K562 (cell line): ENCODE results near the gene TMCC1. TPM values are rescaled to one million over a fixed set of nuclear protein-coding genes. Genes with fewer than 3 reads are reported as not detected.
A peak's percentile ranks its signal among the peaks of the same experiment; 100 is the strongest.

Experiments
- E2F6 ChIP-seq, 2 experiments: IDR thresholded peaks; 2 replicates each; pipeline ENCODE4 v1.6.1; 2011; ENCODE audit warnings: borderline replicate concordance in 1 of 2, control low read depth in 1 of 2, low read depth in 1 of 2, low read length in 1 of 2, mild to moderate bottlenecking in 1 of 2, mixed read lengths in 1 of 2, moderate library complexity in 1 of 2; ENCODE audit not compliant: insufficient read depth in 1 of 2, insufficient read length in 1 of 2, poor library complexity in 1 of 2, severe bottlenecking in 1 of 2; ENCODE audit errors: extremely low read depth in 1 of 2
- FOXK2 ChIP-seq, 2 experiments: fragments of 450-650 bp; IDR thresholded peaks in 1 of 2; conservative IDR thresholded peaks in 1 of 2; 2 replicates each; pipeline ENCODE4 v1.6.1; 2016; ENCODE audit warnings: low read depth in 2 of 2, mild to moderate bottlenecking in 1 of 2
- FUS ChIP-seq: fragments of 200-400 bp; formaldehyde crosslinking; optimal IDR thresholded peaks from 2 replicates; pipeline ENCODE3; 2017; ENCODE audit warnings: low read depth, low read length
- GTF2A2 ChIP-seq: IDR thresholded peaks from 2 replicates; pipeline ENCODE4 v1.6.1; 2016; ENCODE audit warnings: mild to moderate bottlenecking, missing genetic modification characterization, missing compliant biosample characterization
- HDAC8 ChIP-seq: fragments of 450-650 bp; IDR thresholded peaks from 2 replicates; pipeline ENCODE4 v1.6.1; 2016; ENCODE audit warnings: mild to moderate bottlenecking, missing genetic modification characterization, moderate library complexity, missing compliant biosample characterization
- HMGN3 ChIP-seq: IDR thresholded peaks from 2 replicates; pipeline ENCODE4 v1.6.1; 2011; ENCODE audit warnings: borderline replicate concordance, low read depth, mild to moderate bottlenecking, mixed read lengths, low read length; ENCODE audit not compliant: insufficient read length; ENCODE audit errors: extremely low read depth
- HNRNPH1 ChIP-seq: fragments of 200-400 bp; formaldehyde crosslinking; optimal IDR thresholded peaks from 2 replicates; pipeline ENCODE3; 2017; ENCODE audit warnings: low read depth, mild to moderate bottlenecking, low read length, moderate library complexity
- KLF16 ChIP-seq: IDR thresholded peaks from 2 replicates; pipeline ENCODE4 v1.6.1; 2016; ENCODE audit warnings: antibody characterized with exemption
- KLF6 ChIP-seq: fragments of 250-450 bp; sonication (Bioruptor Pico); IDR thresholded peaks from 2 replicates; pipeline ENCODE4 v1.4.0; 2020; ENCODE audit warnings: mild to moderate bottlenecking, moderate library complexity, borderline replicate concordance
- MBD1 ChIP-seq: fragments of 250-450 bp; sonication (Bioruptor Pico); IDR thresholded peaks from 2 replicates; pipeline ENCODE4 v1.8.0; 2022; ENCODE audit warnings: inconsistent platforms
- MTA2 ChIP-seq: fragments of 450-650 bp; IDR thresholded peaks from 2 replicates; pipeline ENCODE4 v1.6.1; 2016; ENCODE audit warnings: low read depth
- NUFIP1 ChIP-seq: fragments of 450-650 bp; IDR thresholded peaks from 2 replicates; pipeline ENCODE4 v1.6.1; 2018; ENCODE audit not compliant: partially characterized antibody
- POLR2A ChIP-seq: fragments of 450-650 bp; conservative IDR thresholded peaks from 2 replicates; pipeline ENCODE4 v1.6.1; 2016
- POLR2AphosphoS2 ChIP-seq: IDR thresholded peaks from 2 replicates; pipeline ENCODE4 v1.6.1; 2012; ENCODE audit warnings: low read length, improper control_type of control experiment
- RBFOX2 ChIP-seq: fragments of 200-400 bp; formaldehyde crosslinking; IDR thresholded peaks from 2 replicates; pipeline ENCODE4 v1.6.1; 2017; ENCODE audit warnings: low read depth, mild to moderate bottlenecking, low read length, moderate library complexity
- RFX7 ChIP-seq: fragments of 250-450 bp; sonication (Bioruptor Pico); IDR thresholded peaks from 2 replicates; pipeline ENCODE4 v1.5.1; 2021; ENCODE audit warnings: mild to moderate bottlenecking
- RHOXF2B ChIP-seq: fragments of 250-450 bp; sonication (Bioruptor Pico); conservative IDR thresholded peaks from 2 replicates; pipeline ENCODE4 v1.5.1; 2021
- SIN3B ChIP-seq: fragments of 450-650 bp; IDR thresholded peaks from 2 replicates; pipeline ENCODE4 v1.6.1; 2017; ENCODE audit warnings: low read depth, mild to moderate bottlenecking, moderate library complexity
- SREBF2 ChIP-seq: sonication (generic); formaldehyde crosslinking; IDR thresholded peaks from 2 replicates; pipeline ENCODE4 v1.4.0; 2020; ENCODE audit warnings: mild to moderate bottlenecking, missing genetic modification reagents
- TGIF2 ChIP-seq: sonication (generic); formaldehyde crosslinking; IDR thresholded peaks from 2 replicates; pipeline ENCODE4 v1.8.1; 2022; ENCODE audit warnings: mild to moderate bottlenecking, missing genetic modification reagents, moderate library complexity
- TSHZ1 ChIP-seq: fragments of 250-450 bp; sonication (Bioruptor Pico); IDR thresholded peaks from 2 replicates; pipeline ENCODE4 v1.4.0; 2020; ENCODE audit warnings: mild to moderate bottlenecking, moderate library complexity
- ZNF197 ChIP-seq: fragments of 200-800 bp; sonication (Bioruptor generic); IDR thresholded peaks from 2 replicates; pipeline ENCODE4 v1.6.1; 2016; ENCODE audit warnings: low read depth, missing genetic modification characterization, missing compliant biosample characterization
- ZNF263 ChIP-seq: sonication (generic); formaldehyde crosslinking; IDR thresholded peaks from 2 replicates; pipeline ENCODE4 v1.8.0; 2022; ENCODE audit warnings: mild to moderate bottlenecking, missing genetic modification reagents, borderline replicate concordance
- ZNF316 ChIP-seq: fragments of 450-650 bp; IDR thresholded peaks from 2 replicates; pipeline ENCODE4 v1.6.1; 2016
- polyA plus RNA-seq, 8 experiments: library from polyadenylated mRNA; depleted of rRNA in 4 of 8; stranded (reverse) in 5 of 8; unstranded in 3 of 8; fragments of >200 nt; fragmentation: Nextera tagmentation in 2 of 8; fragmentation: Illumina TruSeq in 1 of 8; extraction: Ambion mirVana in 2 of 8; extraction: Trizol in 1 of 8; gene quantifications; 2 replicates each; pipeline versions ENCODE4 v1.2.1 to v1.2.3, GENCODE V29; 2011 to 2014; ENCODE audit warnings: inconsistent platforms in 1 of 8, missing spikeins in 1 of 8
- total RNA-seq, 7 experiments: library from RNA; depleted of rRNA in 6 of 7; stranded (reverse); fragments of >200 nt in 6 of 7; fragmentation: Illumina TruSeq in 2 of 7; extraction: Trizol in 2 of 7; gene quantifications; 2 replicates each; pipeline versions ENCODE4 v1.2.1 to v1.2.3, GENCODE V29; 2011 to 2021; ENCODE audit warnings: low replicate concordance in 1 of 7

The TMCC1 gene
- total and polyA plus RNA-seq, 9 of the 15 experiments (the other 6 are each of a cell fraction or from before 2014, with no cell fraction given): 0.89 to 8.7 (median 4.0) TPM

GRCh38 chr3:129606636-129607390 is 286.7 kb downstream of the TMCC1 start, which contains the start of gene PLXND1 (continued):
- TF ChIP-seq TSHZ1 (CRISPR knock-in tag) (no peak), HMGN3 (no peak), HDAC8 (tag) (no peak), RBFOX2 (peak; percentile 54; the same call in 1 of the 2 replicates), KLF16 (no peak), NUFIP1 (no peak), SREBF2 (CRISPR knock-in tag) (no peak), MTA2 (peak; percentile 21; the same call in 1 of the 2 replicates), HNRNPH1 (no peak), RHOXF2B (CRISPR knock-in tag) (no peak), KLF6 (CRISPR knock-in tag) (no peak), ZNF263 (no peak), POLR2AphosphoS2 (no peak), TGIF2 (no peak), FOXK2 (conservative IDR thresholded peaks at IDR 0.05 in 1 of 2, IDR thresholded peaks at IDR 0.05 in 1 of 2; ENCODE audit: low read depth in 2 of 2) (peak in 1 of 2 experiments; percentile 18; a peak in 1 of 4 replicates), ZNF197 (CRISPR knock-in tag) (no peak), GTF2A2 (tag) (no peak), SIN3B (no peak), MBD1 (no peak), ZNF316 (no peak), E2F6 (IDR thresholded peaks at IDR 0.05; ENCODE audit: borderline replicate concordance in 1 of 2, extremely low read depth in 1 of 2, insufficient read depth in 1 of 2, insufficient read length in 1 of 2, low read depth in 1 of 2, low read length in 1 of 2, poor library complexity in 1 of 2, severe bottlenecking in 1 of 2) (peak in 1 of 2 experiments; percentile 31), FUS (no peak), POLR2A (peak; percentile 71), RFX7 (no peak)
